ENCODE results near the gene ASIC3.
A peak's percentile ranks its signal among the peaks of the same experiment; 100 is the strongest.
"Not testable (repeated sequence)": the region's sequence is repeated elsewhere in the genome, so short reads cannot be mapped to it uniquely, and the experiment has no call there.

Gene ASIC3

DNA sequence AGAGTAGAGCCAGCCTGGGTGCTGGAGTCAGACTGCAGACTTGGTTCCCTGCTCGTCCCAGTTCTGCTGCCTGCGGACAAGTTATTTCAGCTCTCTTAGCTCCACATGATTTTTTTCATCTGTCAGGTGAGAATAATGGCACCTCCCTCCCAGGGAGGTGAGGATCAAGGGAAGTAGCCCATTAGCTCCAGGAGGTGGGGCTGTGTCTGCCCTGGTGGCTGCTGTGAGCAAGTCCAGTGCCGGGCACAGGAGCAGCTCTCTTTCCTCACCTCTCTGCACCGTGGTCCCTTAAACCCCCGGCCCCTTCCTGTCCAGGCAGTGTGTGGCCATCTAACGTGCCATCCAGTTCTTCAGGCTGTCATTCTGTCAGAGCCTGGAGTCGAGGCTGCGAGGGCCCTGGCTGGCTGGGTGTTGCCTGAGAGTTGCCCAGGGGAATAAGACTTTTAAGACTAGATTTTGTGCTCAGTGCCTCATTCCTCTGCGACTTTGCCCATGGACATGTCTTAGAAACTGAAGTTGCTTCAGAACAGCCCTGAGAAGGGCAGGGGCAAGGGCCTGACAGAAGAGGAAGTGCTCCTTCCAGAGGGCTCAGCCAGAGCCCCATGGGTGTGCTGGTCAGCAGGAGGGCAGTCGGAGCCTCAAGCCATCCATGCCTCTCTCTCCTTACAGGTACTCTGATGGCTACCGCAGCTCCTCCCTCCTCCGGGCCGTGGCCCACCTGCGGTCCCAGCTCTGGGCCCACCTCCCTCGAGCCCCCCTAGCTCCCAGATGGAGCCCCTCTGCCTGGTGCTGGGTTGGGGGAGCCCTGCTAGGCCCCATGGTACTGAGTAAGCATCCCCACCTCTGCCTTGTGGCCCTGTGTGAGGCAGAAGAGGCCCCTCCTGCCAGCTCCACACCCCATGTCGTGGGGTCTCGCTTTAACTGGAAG, 15.1 kb upstream of the ASIC3 start:
- no peak for DNase-seq (ENCODE audit: low spot score)

DNA sequence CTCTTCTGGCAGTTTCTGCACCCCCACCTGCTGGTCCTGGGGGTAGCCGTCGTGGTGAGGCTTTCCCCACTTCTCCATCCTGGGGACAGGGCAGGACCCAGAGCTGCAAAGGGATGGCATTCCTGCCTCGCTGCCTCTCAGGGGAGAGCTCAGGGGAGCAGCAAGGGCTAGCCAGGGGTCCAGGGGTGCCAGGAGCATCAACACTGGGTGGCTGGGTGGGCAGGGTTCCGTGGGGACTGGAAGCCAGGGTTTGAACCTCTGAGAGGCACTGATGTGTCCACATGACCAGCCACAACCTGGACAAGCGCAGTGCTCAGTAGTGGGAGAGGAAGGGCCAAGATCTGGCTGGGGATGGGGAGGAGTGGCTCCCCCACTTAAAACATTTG, 14.5 kb upstream of the ASIC3 start:
- no peak for DNase-seq (ENCODE audit: low spot score)

- no peak for DNase-seq (ENCODE audit: low spot score)
Observed at GRCh38 chr7:151034312-151035025, 13.9 kb upstream of the ASIC3 start.

DNA sequence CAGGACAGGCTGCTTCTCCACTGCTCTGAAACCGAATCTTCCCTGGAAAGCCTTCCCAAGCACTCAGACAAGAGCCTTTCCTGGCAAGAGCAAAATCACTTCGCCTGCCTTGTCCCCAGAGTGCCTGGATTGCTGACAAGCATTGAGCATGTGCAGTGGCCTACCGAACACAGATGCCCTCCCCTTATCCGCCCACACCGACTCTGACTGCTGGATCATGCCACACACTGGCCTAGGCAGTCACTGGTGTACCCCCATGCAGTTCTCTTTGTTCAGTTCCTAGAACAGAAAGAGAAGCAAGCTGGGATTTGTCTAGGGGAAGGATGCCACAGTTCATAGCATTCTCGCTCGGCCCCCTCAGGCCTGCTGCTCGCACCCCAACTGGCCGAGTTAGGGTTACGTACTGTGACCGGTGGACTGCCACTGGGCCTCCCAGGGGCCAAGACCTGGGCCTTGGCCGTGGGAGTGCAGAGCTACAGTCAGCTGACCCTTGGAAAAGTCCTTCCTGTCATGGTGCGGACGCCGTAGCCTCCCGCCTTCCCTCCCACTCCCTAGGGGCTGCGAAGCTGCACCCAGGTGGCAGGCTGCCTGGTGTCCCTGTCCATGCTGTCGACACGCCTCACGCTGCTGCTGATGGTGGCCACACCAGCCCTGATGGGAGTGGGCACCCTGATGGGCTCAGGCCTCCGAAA, 13.2 kb upstream of the ASIC3 start:
- no peak for DNase-seq (ENCODE audit: low spot score)

DNA sequence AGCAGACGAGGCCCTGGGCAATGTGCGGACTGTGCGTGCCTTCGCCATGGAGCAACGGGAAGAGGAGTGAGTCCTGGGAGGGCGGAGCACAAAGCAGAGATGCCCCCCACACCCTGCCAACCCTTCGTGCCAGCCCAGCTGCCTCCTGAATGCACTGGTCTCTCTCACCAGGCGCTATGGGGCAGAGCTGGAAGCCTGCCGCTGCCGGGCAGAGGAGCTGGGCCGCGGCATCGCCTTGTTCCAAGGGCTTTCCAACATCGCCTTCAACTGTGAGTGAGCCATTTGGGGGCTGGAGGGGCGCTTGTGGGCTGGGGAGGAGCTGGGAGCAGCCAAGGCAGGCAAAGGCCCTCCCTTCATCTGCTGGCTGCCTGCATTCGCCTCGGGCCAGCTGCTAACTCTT, 12.4 kb upstream of the ASIC3 start:
- no peak for DNase-seq (ENCODE audit: low spot score)

GRCh38 chr7:151038951-151039849, 9.1 kb upstream of the ASIC3 start:
- peak; percentile 98 for DNase-seq (ENCODE audit: low spot score)

- DNase-seq (ENCODE audit: low spot score) = no peak
Observed at GRCh38 chr7:151039850-151040548, 8.3 kb upstream of the ASIC3 start.

- no peak for DNase-seq (ENCODE audit: low spot score)
Observed at GRCh38 chr7:151040616-151041375, 7.5 kb upstream of the ASIC3 start.

DNA sequence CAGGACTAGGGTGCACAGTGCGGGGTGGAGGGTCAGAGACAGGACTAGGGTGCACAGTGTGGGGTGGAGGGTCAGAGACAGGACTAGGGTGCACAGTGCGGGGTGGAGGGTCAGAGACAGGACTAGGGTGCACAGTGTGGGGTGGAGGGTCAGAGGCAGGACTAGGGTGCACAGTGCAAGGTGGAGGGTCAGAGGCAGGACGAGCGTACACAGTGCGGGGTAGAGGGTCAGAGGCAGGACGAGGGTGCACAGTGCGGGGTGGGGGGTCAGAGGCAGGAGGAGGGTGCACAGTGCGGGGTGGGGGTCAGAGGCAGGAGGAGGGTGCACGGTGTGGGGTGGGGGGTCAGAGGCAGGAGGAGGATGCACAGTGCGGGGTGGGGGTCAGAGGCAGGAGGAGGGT, 4.9 kb upstream of the ASIC3 start:
- not testable (repeated sequence) for DNase-seq (ENCODE audit: low spot score)

GRCh38 chr7:151043959-151044358, 4.4 kb upstream of the ASIC3 start:
- no peak for DNase-seq (ENCODE audit: low spot score)

GRCh38 chr7:151045262-151045661, 3.1 kb upstream of the ASIC3 start:
- no peak for DNase-seq (ENCODE audit: low spot score)

DNA sequence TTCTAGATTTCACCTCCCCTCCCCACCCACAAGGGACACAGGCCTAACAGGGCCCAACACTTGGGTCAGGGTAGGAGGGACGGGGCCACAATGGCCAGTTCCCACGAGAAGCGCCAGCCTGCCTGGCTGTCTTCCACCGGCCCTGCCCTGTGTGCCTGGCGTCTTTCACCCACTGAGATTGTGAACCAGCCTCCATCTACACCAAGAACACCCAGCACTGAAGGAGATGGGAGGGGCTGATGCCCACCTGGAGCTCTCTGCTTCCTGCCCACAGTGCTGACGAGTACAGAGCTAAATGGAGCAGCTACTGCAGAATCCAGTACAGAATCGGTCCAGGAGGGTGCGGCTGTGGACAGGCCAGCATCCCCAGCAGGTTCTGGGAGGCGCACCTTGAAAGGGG, 2.4 kb upstream of the ASIC3 start:
- no peak for DNase-seq (ENCODE audit: low spot score)

- no peak for DNase-seq (ENCODE audit: low spot score)
Observed at GRCh38 chr7:151046603-151047573, 1.4 kb upstream of the ASIC3 start.

DNA sequence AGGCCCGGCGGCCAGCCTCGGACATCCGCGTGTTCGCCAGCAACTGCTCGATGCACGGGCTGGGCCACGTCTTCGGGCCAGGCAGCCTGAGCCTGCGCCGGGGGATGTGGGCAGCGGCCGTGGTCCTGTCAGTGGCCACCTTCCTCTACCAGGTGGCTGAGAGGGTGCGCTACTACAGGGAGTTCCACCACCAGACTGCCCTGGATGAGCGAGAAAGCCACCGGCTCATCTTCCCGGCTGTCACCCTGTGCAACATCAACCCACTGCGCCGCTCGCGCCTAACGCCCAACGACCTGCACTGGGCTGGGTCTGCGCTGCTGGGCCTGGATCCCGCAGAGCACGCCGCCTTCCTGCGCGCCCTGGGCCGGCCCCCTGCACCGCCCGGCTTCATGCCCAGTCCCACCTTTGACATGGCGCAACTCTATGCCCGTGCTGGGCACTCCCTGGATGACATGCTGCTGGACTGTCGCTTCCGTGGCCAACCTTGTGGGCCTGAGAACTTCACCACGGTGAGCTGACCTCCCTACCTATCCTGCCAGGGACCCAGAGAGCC, 656 bp downstream of the ASIC3 start:
- no peak for DNase-seq (ENCODE audit: low spot score)

GRCh38 chr7:151051108-151051507, 2.8 kb downstream of the ASIC3 start:
- DNase-seq (ENCODE audit: low spot score) = peak; percentile 64

- DNase-seq (ENCODE audit: low spot score) = no peak
Observed at GRCh38 chr7:151053096-151053495, 4.8 kb downstream of the ASIC3 start.

GRCh38 chr7:151053751-151054150, 5.4 kb downstream of the ASIC3 start:
- DNase-seq (ENCODE audit: low spot score) = no peak

GRCh38 chr7:151056283-151056665, 7.9 kb downstream of the ASIC3 start:
- DNase-seq (ENCODE audit: low spot score) = no peak
